ENCODE results near the gene JADE2. TPM values are rescaled to one million over a fixed set of nuclear protein-coding genes. Genes with fewer than 3 reads are reported as not detected.

JADE2 gene
- total RNA-seq, 1 donor from 2014 or later, result 10.8 TPM

DNA sequence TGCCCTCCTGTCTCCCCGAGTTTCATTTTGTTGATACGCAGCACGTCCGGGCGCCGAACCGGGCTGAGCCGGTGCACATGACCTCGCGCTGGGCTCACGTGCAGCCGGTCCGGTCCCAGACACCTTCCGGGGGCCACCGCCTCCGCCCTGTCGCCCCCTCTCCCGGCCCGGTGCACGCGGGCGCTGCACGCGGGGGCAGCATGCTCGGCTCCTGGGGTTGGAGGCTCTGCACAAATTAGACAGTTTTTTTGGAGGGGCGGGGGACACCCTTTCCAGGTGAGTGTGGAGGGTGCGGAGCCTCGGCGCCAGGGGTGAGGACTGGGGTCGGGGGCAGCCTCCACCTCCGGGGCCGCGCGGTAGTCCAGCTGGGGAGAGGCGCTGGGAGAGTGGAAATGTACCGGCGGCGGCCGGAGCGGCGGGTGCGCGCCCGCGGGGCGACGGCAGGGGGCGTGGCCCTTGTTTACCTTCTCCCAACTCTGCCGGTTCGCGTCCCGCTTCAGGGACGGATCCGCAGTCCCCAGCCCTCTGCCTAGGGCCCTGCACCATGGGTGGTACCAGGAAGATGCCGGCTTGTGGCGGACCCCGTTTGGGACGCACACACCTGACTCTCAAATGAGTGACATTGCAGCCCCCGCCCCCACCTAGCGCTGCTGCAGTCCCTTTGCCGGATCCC lies 1.1 kb downstream of the JADE2 start:
- H3K27ac Mint-ChIP-seq, result peak overlapping the region; percentile 89
- TF ChIP-seq CTCF (conservative IDR thresholded peaks at IDR 0.05), result peak; percentile 67
- H3K27me3 Mint-ChIP-seq, result peaks cover 32% of the 10 kb centered on the region
- no peaks in the 10 kb centered on the region for H3K9me3 Mint-ChIP-seq
- DNase-seq (ENCODE audit: extremely low spot score, unreplicated experiment), result peak; percentile 83
- peaks cover 18% of the 10 kb centered on the region for H3K4me1 Mint-ChIP-seq (ENCODE audit: unreplicated experiment)
- peak overlapping the region; percentile 94 for H3K4me3 Mint-ChIP-seq
- no peaks in the 10 kb centered on the region for H3K36me3 Mint-ChIP-seq

GRCh38 chr5:134527156-134527960 lies 1.9 kb downstream of the JADE2 start:
- peak; percentile 78 for TF ChIP-seq CTCF (conservative IDR thresholded peaks at IDR 0.05)
- DNase-seq (ENCODE audit: extremely low spot score, unreplicated experiment), result peak; percentile 87
- H3K27ac Mint-ChIP-seq, result peak overlapping the region; percentile 89
- no peaks in the 10 kb centered on the region for H3K9me3 Mint-ChIP-seq
- peak overlapping the region; percentile 94 for H3K4me3 Mint-ChIP-seq
- H3K27me3 Mint-ChIP-seq, result peaks cover 25% of the 10 kb centered on the region
- H3K36me3 Mint-ChIP-seq, result no peaks in the 10 kb centered on the region
- H3K4me1 Mint-ChIP-seq (ENCODE audit: unreplicated experiment), result peaks cover 18% of the 10 kb centered on the region

- no peaks in the 10 kb centered on the region for H3K36me3 Mint-ChIP-seq
- H3K4me3 Mint-ChIP-seq, result peak overlapping the region; percentile 94
- TF ChIP-seq CTCF (conservative IDR thresholded peaks at IDR 0.05), result no peak
- DNase-seq (ENCODE audit: extremely low spot score, unreplicated experiment), result no peak
- H3K27ac Mint-ChIP-seq, result peak overlapping the region; percentile 46
- peaks cover 18% of the 10 kb centered on the region for H3K4me1 Mint-ChIP-seq (ENCODE audit: unreplicated experiment)
- no peaks in the 10 kb centered on the region for H3K9me3 Mint-ChIP-seq
- peaks cover 18% of the 10 kb centered on the region for H3K27me3 Mint-ChIP-seq
These were observed 2.5 kb downstream of the JADE2 start for GRCh38 chr5:134527961-134528424.

DNA sequence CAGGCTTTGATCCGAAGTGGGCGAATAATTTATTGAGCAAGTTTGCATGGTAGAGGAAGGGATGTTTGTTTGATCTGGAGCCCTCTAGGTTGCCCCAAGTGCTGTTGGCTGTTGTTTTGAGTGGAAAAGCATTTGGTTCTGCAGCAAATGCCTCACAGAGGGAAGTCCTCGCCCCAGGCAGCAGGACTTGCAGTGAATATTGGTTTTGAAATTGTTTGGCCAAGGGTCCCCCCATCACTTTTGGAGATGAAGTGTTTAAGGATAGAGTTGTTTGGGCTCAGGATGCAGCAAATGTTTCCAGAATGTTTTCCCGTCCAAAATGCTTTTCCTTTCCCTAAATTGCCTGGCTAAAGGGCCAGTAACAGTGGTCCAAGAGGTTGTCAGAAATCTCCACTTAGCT lies 3.1 kb downstream of the JADE2 start:
- no peak for TF ChIP-seq CTCF (conservative IDR thresholded peaks at IDR 0.05)
- no peaks in the 10 kb centered on the region for H3K36me3 Mint-ChIP-seq
- peaks cover 18% of the 10 kb centered on the region for H3K4me1 Mint-ChIP-seq (ENCODE audit: unreplicated experiment)
- H3K9me3 Mint-ChIP-seq, result no peaks in the 10 kb centered on the region
- H3K27me3 Mint-ChIP-seq, result peaks cover 13% of the 10 kb centered on the region
- peak overlapping the region; percentile 94 for H3K4me3 Mint-ChIP-seq
- H3K27ac Mint-ChIP-seq, result peak overlapping the region; percentile 46
- no peak for DNase-seq (ENCODE audit: extremely low spot score, unreplicated experiment)

- no peak for DNase-seq (ENCODE audit: extremely low spot score, unreplicated experiment)
- no peaks in the 10 kb centered on the region for H3K36me3 Mint-ChIP-seq
- H3K27ac Mint-ChIP-seq, result no peak overlapping the region
- H3K9me3 Mint-ChIP-seq, result no peaks in the 10 kb centered on the region
- TF ChIP-seq CTCF (conservative IDR thresholded peaks at IDR 0.05), result no peak
- peaks cover 8% of the 10 kb centered on the region for H3K27me3 Mint-ChIP-seq
- H3K4me1 Mint-ChIP-seq (ENCODE audit: unreplicated experiment), result peaks cover 18% of the 10 kb centered on the region
- no peak overlapping the region for H3K4me3 Mint-ChIP-seq
These were observed 4.0 kb downstream of the JADE2 start for GRCh38 chr5:134529460-134529859.
